HUES6 (cell line): ENCODE measurements around the gene ZNF124.
A peak's percentile ranks its signal among the peaks of the same experiment; 100 is the strongest.

ENCODE experiments used
- H3K27ac ChIP-seq: 2 replicates; pipeline ENCODE4 v1.7.0; 2013; ENCODE audit warnings: low read depth, mild to moderate bottlenecking, low read length, inconsistent platforms
- H3K27me3 ChIP-seq: 2 replicates; pipeline ENCODE4 v1.6.1; 2013; ENCODE audit warnings: low read length; ENCODE audit not compliant: control insufficient read depth, insufficient read depth
- H3K36me3 ChIP-seq: 2 replicates; pipeline ENCODE4 v1.6.1; 2013; ENCODE audit warnings: low read length; ENCODE audit not compliant: control insufficient read depth, insufficient read depth
- H3K4me1 ChIP-seq: 2 replicates; pipeline ENCODE4 v1.6.1; 2013; ENCODE audit warnings: low read length; ENCODE audit not compliant: control insufficient read depth, insufficient read depth
- H3K4me3 ChIP-seq: 2 replicates; pipeline ENCODE4 v1.5.1; 2013; ENCODE audit warnings: low read depth, low read length
- H3K9ac ChIP-seq: one replicate; pipeline ENCODE4 v1.6.1; 2013; ENCODE audit warnings: mild to moderate bottlenecking, low read length
- H3K9me3 ChIP-seq: 2 replicates; pipeline ENCODE4 v1.6.1; 2013; ENCODE audit warnings: low read depth, low read length; ENCODE audit not compliant: control insufficient read depth, insufficient read depth

The ZNF124 gene

GRCh38 chr1:247113733-247114271 lies 58.0 kb downstream of the ZNF124 start:
- Histone ChIP-seq H3K27ac (no peak overlapping the region), H3K9me3 (no peaks in the 10 kb centered on the region), H3K4me3 (no peak overlapping the region), H3K9ac (no peak overlapping the region), H3K27me3 (peaks cover 46% of the 10 kb centered on the region), H3K36me3 (no peaks in the 10 kb centered on the region), H3K4me1 (peaks cover 3% of the 10 kb centered on the region; the same call in 1 of the 2 replicates)

GRCh38 chr1:247113094-247113497 lies 58.7 kb downstream of the ZNF124 start:
- Histone ChIP-seq H3K9ac (no peak overlapping the region), H3K27ac (no peak overlapping the region), H3K9me3 (no peaks in the 10 kb centered on the region), H3K4me3 (no peak overlapping the region), H3K27me3 (peaks cover 49% of the 10 kb centered on the region), H3K4me1 (peaks cover 3% of the 10 kb centered on the region; the same call in 1 of the 2 replicates), H3K36me3 (no peaks in the 10 kb centered on the region)

DNA sequence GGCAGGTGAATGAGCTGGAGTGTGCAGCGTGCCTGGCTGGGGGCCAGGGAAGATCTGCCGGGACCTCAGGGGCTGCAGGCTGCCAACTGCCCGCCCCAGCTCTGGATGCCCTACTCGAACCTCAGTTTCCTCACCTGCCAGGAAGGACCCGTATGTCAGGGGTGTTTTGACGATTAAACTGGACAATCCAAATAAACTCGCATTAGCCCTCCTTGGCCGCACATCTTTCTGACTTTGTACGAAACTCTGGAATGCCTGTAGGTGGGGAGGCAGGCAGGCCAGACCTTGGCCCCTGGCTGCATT lies 59.4 kb downstream of the ZNF124 start:
- Histone ChIP-seq H3K4me1 (peaks cover 3% of the 10 kb centered on the region; the same call in 1 of the 2 replicates), H3K27me3 (peaks cover 52% of the 10 kb centered on the region), H3K36me3 (no peaks in the 10 kb centered on the region), H3K9ac (no peak overlapping the region), H3K4me3 (peak overlapping the region; percentile 95), H3K9me3 (no peaks in the 10 kb centered on the region), H3K27ac (no peak overlapping the region)

DNA sequence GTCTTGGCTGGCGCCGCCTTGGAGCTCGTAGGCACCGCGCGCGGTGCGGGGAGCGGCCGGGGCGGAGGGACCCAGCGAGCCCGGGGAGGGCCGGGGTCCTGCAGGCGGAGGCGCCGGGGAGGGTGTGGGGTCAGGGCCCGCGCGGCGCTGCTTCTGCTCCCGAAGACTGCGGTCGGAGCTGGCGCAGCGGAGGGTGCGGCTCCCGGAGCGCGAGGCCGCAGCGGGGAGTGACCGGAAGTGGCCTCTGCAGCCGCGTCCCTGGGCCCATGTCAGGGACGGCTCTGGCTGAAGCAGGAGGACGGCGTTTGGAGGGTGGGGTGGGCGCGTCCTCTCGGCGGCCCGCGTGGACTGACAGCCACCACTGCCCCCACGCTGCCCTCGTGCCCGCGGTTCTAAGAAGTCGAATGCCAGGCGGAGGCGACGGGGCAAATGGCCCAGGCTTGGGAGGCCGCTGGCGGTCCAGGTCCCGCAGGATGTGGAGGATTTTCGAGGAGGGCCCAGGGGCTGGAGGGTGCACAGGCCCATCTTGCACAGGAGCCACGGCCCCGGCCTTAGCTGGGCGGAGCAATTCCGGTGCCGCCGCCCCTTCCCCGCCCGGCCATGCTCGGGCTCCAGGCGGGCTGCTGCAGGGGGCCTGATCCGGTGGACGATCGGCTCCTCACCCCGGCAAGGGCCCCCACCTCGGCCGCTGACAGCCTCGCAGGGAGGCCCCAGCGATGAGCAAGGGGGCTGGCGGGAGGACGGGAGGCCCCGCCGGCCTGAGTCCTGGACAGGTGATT lies 59.9 kb downstream of the ZNF124 start:
- Histone ChIP-seq H3K27ac (no peak overlapping the region), H3K4me3 (peak overlapping the region; percentile 95), H3K36me3 (no peaks in the 10 kb centered on the region), H3K27me3 (peaks cover 54% of the 10 kb centered on the region), H3K9me3 (no peaks in the 10 kb centered on the region), H3K4me1 (peaks cover 3% of the 10 kb centered on the region; the same call in 1 of the 2 replicates), H3K9ac (peak overlapping the region; percentile 72)

DNA sequence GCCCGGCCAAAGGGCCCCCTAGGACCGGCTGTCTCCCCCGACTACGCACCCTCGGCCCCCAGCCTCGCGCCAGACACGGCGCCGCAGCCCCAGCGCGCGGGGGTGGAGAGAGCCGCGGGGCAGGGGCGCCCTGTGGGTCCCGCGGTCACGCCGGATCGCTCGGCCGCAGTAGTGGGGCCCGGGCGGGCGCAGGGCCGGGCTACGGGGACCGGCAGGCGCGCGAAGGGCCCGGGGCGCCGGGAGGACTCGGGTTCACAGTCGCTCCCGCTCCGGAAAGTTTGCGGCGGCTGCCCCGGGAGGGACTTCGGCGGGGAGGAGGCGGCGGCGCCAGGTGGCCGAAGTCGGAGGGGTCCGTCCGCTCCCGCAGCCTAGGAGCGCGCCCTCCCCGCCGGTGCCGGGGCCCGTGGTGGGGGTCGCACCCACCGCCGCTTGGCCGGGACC lies 60.5 kb downstream of the ZNF124 start:
- peak overlapping the region; percentile 72 for H3K9ac ChIP-seq
- no peaks in the 10 kb centered on the region for H3K36me3 ChIP-seq
- H3K4me3 ChIP-seq: peak overlapping the region; percentile 95
- no peak overlapping the region for H3K27ac ChIP-seq
- peaks cover 3% of the 10 kb centered on the region; the same call in 1 of the 2 replicates for H3K4me1 ChIP-seq
- no peaks in the 10 kb centered on the region for H3K9me3 ChIP-seq
- peaks cover 54% of the 10 kb centered on the region for H3K27me3 ChIP-seq

DNA sequence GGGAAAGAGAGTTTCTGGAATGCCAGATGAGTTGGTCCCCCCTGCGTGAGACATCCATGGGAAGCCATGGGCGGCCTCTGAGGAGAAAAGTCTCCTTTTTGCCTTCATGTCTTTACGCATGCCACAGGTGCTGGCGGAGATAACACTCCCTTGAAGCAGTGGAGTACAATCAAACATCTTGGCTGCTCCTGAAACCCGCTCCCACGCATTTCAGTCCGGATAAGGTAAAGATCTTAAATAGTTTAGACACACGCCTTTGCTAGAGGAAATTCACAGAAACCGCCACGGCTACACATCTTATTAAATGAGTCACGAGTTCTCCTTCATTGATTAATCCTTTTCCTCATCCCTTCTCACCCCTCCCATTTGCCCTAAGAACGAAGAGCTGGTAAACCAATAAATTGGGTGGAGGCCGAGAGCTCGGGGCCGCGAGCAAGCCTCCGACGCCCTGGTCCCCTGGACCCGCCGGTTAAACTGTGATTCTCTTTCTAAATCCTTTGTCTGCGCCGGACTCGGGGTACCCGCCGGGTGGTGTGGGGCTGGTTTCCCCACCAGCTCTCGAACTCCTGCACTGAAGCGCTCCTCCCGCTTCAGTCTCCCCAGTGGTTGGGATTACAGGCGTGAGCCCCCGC lies 61.1 kb downstream of the ZNF124 start:
- no peak overlapping the region for H3K27ac ChIP-seq
- no peaks in the 10 kb centered on the region for H3K36me3 ChIP-seq
- no peaks in the 10 kb centered on the region for H3K9me3 ChIP-seq
- H3K4me3 ChIP-seq: peak overlapping the region; percentile 95
- peak overlapping the region; percentile 72 for H3K9ac ChIP-seq
- H3K4me1 ChIP-seq: peaks cover 9% of the 10 kb centered on the region
- peaks cover 54% of the 10 kb centered on the region for H3K27me3 ChIP-seq

GRCh38 chr1:247107694-247108093 lies 64.1 kb downstream of the ZNF124 start:
- H3K9me3 ChIP-seq: peaks cover 4% of the 10 kb centered on the region; the same call in 1 of the 2 replicates
- H3K4me3 ChIP-seq: no peak overlapping the region
- peaks cover 43% of the 10 kb centered on the region for H3K27me3 ChIP-seq
- no peak overlapping the region for H3K9ac ChIP-seq
- H3K27ac ChIP-seq: no peak overlapping the region
- 0 out of 2 replicates have a peak, but pooled peaks cover 3% of the 10 kb centered on the region for H3K36me3 ChIP-seq
- H3K4me1 ChIP-seq: peaks cover 18% of the 10 kb centered on the region

- Histone ChIP-seq H3K9ac (no peak overlapping the region), H3K4me1 (peaks cover 15% of the 10 kb centered on the region; the same call in 1 of the 2 replicates), H3K27ac (no peak overlapping the region), H3K27me3 (peaks cover 25% of the 10 kb centered on the region), H3K9me3 (peaks cover 13% of the 10 kb centered on the region; the same call in 1 of the 2 replicates), H3K4me3 (no peak overlapping the region), H3K36me3 (peaks cover 19% of the 10 kb centered on the region)
Measured at GRCh38 chr1:247105966-247106365, 65.9 kb downstream of the ZNF124 start.
